NT2/D1 (cell line): ENCODE measurements around the gene TMPRSS2.
A peak's percentile ranks its signal among the peaks of the same experiment; 100 is the strongest.
"Not testable (repeated sequence)": the region's sequence is repeated elsewhere in the genome, so short reads cannot be mapped to it uniquely, and the experiment has no call there.

Source experiments
- DNase-seq: peaks from one replicate; pipeline ENCODE4 v3.0.0-alpha.2; 2011; ENCODE audit warnings: low read depth, low spot score
- H3K27me3 ChIP-seq: 2 replicates; pipeline ENCODE4 v1.6.0; 2011; ENCODE audit warnings: mild to moderate bottlenecking; ENCODE audit not compliant: insufficient read length, insufficient read depth
- H3K36me3 ChIP-seq: 2 replicates; pipeline ENCODE4 v1.6.1; 2011; ENCODE audit warnings: mild to moderate bottlenecking, low read length, mixed read lengths; ENCODE audit not compliant: insufficient read depth, insufficient read length
- H3K4me1 ChIP-seq: 2 replicates; pipeline ENCODE4 v1.5.1; 2011; ENCODE audit not compliant: insufficient read depth, insufficient read length
- H3K4me3 ChIP-seq: 2 replicates; pipeline ENCODE4 v1.5.1; 2011; ENCODE audit warnings: low read depth; ENCODE audit not compliant: insufficient read length
- H3K9ac ChIP-seq: 2 replicates; pipeline ENCODE4 v1.6.0; 2011; ENCODE audit warnings: low read depth; ENCODE audit not compliant: insufficient read length
- H3K9me3 ChIP-seq: 2 replicates; pipeline ENCODE4 v1.5.1; 2011; ENCODE audit warnings: mild to moderate bottlenecking, low read length; ENCODE audit not compliant: insufficient read depth
- SUZ12 ChIP-seq: IDR thresholded peaks from 2 replicates; pipeline ENCODE4 v1.6.1; 2011; ENCODE audit not compliant: insufficient read length, insufficient read depth; ENCODE audit errors: extremely low read depth
- YY1 ChIP-seq: IDR thresholded peaks from 2 replicates; pipeline ENCODE4 v1.6.1; 2011; ENCODE audit not compliant: insufficient read length, insufficient read depth
- ZNF274 ChIP-seq: IDR thresholded peaks from 2 replicates; pipeline ENCODE4 v1.6.1; 2011; ENCODE audit warnings: mild to moderate bottlenecking, low read depth, low read length

The TMPRSS2 gene

DNA sequence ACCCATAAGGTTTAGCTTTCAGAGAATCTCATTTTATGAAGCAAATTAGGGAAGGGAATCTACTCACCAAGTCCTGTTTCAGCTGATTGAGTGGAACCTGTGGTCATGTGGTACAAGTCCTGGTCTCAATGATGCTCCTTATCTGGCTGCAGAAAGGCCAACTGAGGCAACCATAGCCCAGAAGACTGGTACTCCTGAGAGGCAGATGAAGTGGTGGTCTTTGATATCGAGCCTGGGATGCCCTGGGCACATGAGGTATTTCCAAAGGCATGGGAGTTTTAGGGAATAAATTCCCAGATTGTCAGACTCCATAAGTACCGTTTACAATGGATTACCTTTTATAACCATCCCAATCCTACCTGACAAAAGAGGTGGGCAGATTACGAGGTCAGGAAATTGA is 78.7 kb downstream of the TMPRSS2 start:
- no peak for TF ChIP-seq SUZ12
- no peak for TF ChIP-seq ZNF274
- TF ChIP-seq YY1 = no peak
- no peaks in the 10 kb centered on the region for H3K36me3 ChIP-seq
- H3K9ac ChIP-seq = no peak overlapping the region
- H3K9me3 ChIP-seq = no peaks in the 10 kb centered on the region
- peaks cover 52% of the 10 kb centered on the region for H3K27me3 ChIP-seq
- H3K4me1 ChIP-seq = peaks cover 7% of the 10 kb centered on the region
- DNase-seq = no peak
- no peak overlapping the region for H3K4me3 ChIP-seq

DNA sequence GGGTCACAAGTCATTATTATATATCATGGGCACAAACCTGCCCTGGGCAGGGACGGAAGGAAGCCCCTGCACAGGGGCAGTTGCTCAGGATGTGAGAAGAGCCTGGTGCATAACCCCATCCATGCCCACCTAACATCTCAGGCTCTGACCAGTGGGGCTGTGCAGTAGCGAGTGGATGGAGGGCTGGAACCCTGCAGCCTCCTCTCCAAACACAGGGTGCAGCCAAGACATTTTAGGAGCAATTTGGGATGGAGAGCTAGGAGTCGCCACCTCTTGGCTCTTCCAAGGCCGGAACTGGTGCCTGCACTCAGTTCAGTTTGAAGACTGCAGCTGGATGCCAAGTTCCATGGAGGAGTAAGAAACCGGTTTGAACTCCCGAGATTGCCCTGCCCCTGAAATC is 79.1 kb downstream of the TMPRSS2 start:
- Histone ChIP-seq H3K4me3 (no peak overlapping the region), H3K27me3 (peaks cover 56% of the 10 kb centered on the region), H3K9me3 (no peaks in the 10 kb centered on the region)

DNA sequence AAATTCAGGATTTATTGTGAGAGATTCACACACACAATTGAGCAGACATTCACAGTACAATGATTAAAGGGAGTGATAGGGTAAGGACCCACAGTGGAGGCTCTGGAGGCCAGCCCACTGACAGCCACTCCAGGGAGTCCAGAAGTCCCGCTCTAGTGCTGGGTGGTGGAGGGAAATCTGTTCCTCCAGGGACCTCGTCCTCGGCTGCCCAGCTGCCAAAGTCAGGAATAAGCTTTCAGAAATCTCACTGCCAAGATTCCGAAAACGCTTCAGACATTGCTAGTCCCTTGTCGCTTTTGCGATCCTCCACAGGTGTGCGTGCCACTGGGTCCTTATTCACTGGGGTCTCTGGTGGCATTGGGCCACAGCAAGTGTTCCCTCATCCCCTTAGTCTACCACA is 79.6 kb downstream of the TMPRSS2 start:
- Histone ChIP-seq H3K36me3 (no peaks in the 10 kb centered on the region), H3K4me3 (no peak overlapping the region), H3K9me3 (no peaks in the 10 kb centered on the region), H3K4me1 (peaks cover 7% of the 10 kb centered on the region), H3K9ac (no peak overlapping the region), H3K27me3 (peaks cover 58% of the 10 kb centered on the region)
- TF ChIP-seq ZNF274 (no peak), SUZ12 (no peak), YY1 (no peak)
- no peak for DNase-seq

More for the DNA sequence above, 79.1 kb downstream of the TMPRSS2 start:
- Histone ChIP-seq H3K36me3 (no peaks in the 10 kb centered on the region), H3K4me1 (peaks cover 7% of the 10 kb centered on the region), H3K9ac (no peak overlapping the region)
- no peak for TF ChIP-seq YY1
- TF ChIP-seq SUZ12 = no peak
- TF ChIP-seq ZNF274 = no peak
- no peak for DNase-seq

DNA sequence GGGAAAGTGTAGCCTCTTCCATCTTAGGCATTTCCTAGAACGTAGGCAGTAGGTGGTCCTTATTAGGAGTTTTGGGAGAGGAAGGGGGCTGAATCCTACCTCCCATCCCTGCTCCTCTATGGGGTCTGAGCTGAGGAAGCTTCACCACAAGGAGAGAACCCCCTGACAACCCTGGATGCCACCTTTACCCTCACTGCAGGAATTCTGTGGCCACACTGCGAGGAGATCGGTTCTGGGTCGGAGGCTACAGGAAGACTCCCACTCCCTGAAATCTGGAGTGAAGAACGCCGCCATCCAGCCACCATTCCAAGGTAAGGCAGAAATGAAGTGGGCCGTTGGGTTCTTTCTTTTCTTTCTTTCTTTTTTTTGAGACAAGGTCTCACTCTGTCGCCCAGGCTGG is 80.4 kb downstream of the TMPRSS2 start:
- Histone ChIP-seq H3K9me3 (no peaks in the 10 kb centered on the region), H3K4me3 (no peak overlapping the region), H3K36me3 (no peaks in the 10 kb centered on the region), H3K4me1 (peaks cover 7% of the 10 kb centered on the region), H3K9ac (no peak overlapping the region), H3K27me3 (peaks cover 64% of the 10 kb centered on the region)
- no peak for TF ChIP-seq ZNF274
- TF ChIP-seq YY1 = no peak
- TF ChIP-seq SUZ12 = no peak
- DNase-seq = no peak

DNA sequence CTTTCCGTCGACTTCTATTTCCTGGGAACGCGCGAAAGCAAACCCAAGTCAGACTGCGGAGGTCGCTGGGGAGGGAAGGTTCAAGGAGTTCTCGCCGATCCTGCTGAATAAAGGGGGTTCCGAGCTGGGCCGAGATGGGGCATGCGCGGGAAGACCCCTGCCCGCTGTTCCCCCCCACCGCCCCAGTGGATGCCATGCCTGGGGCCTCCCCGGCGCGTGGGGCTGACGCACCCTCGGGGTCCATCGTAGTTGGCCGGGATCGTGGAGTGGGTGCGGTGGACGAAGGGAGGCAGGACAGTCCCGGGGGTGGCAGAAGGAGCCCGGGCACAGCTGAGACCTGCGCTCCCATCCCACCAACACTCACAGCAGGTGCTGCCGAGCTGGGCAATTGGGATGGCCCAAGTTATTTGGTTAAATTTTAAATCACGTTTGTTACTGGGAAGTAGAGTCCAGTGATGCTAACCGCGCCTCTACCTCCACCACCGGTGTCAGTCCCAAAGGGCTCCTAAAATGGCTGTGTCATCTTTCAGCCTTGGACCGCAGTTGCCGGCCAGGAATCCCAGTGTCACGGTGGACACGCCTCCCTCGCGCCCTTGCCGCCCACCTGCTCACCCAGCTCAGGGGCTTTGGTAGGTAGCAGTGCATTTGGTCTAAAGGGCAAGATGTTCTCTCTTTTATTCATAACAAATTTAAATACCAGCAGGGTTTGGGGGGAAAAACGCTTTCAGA is 81.1 kb downstream of the TMPRSS2 start:
- TF ChIP-seq ZNF274 = no peak
- no peak for TF ChIP-seq YY1
- Histone ChIP-seq H3K9ac (peak overlapping the region; percentile 43), H3K9me3 (no peaks in the 10 kb centered on the region), H3K4me1 (peaks cover 7% of the 10 kb centered on the region), H3K4me3 (peak overlapping the region; percentile 23), H3K36me3 (no peaks in the 10 kb centered on the region), H3K27me3 (peaks cover 71% of the 10 kb centered on the region)
- DNase-seq = no peak

DNA sequence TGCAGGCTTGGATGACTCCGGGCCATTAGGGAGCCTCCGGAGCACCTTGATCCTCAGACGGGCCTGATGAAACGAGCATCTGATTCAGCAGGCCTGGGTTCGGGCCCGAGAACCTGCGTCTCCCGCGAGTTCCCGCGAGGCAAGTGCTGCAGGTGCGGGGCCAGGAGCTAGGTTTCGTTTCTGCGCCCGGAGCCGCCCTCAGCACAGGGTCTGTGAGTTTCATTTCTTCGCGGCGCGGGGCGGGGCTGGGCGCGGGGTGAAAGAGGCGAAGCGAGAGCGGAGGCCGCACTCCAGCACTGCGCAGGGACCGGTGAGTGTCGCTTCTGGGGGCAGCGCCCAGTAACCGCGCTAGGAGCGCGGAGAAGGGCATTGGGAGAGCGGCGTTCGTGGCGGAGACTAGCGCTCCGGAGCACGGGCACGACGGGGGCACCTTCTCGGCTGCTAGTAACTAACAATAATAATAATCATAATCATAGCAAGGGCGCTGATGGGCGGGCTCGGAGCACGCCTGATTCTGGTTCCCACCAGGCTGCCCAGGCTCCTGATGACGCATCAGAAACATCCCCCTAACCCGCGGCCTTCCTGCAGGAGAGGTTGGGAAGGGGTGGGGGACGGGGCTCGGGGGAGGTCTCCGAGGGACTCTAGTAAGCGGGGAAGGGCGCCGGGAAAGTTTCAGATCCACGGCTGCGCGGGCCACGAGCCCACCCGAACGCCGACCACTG is 81.8 kb downstream of the TMPRSS2 start, which contains the start of gene MX1:
Gene MX1, plus strand, starts transcription at position 286 of the 722 bp plus-strand sequence. CDS start 5,832 bp downstream, outside the sequence.
- Histone ChIP-seq H3K4me3 (peak within 1 kb of the TSS; percentile 54), H3K4me1 (peaks cover 7% of the 10 kb centered on the region), H3K27me3 (peaks cover 75% of the 10 kb centered on the region), H3K9ac (peak within 1 kb of the TSS; percentile 73), H3K36me3 (no peaks in the 10 kb centered on the region), H3K9me3 (no peaks in the 10 kb centered on the region)
- no peak for DNase-seq
- no peak for TF ChIP-seq SUZ12
- TF ChIP-seq ZNF274 = no peak
- no peak for TF ChIP-seq YY1

DNA sequence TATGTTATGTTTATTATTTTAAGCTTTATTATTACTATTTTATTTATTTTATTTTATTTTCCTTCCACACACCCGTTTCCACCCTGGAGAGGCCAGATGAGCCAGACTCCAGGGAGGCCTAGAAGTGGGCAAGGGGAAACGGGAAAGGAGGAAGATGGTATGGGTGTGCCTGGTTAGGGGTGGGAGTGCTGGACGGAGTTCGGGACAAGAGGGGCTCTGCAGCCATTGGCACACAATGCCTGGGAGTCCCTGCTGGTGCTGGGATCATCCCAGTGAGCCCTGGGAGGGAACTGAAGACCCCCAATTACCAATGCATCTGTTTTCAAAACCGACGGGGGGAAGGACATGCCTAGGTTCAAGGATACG is 82.4 kb downstream of the TMPRSS2 start:
- Histone ChIP-seq H3K4me1 (peaks cover 8% of the 10 kb centered on the region), H3K9ac (peak overlapping the region; percentile 73), H3K9me3 (no peaks in the 10 kb centered on the region), H3K4me3 (peak overlapping the region; percentile 54), H3K36me3 (no peaks in the 10 kb centered on the region), H3K27me3 (peaks cover 77% of the 10 kb centered on the region)
- TF ChIP-seq YY1 (no peak), ZNF274 (no peak), SUZ12 (no peak)
- no peak for DNase-seq

DNA sequence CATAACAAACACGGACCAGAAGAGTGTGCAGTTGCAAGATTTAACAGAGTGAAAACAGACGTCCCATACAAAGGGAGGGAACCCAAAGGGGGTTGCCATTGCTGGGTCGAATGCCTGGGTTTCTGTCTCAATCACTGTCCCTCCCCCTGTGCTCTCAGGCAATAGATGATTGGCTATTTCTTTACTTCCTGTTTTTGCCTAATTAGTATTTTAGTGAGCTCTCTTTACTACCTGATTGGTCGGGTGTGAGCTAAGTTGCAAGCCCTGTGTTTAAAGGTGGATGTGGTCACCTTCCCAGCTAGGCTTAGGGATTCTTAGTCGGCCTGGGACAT is 84.7 kb downstream of the TMPRSS2 start:
- not testable (repeated sequence) for H3K9ac ChIP-seq, DNase-seq, H3K36me3 ChIP-seq, H3K4me3 ChIP-seq, H3K9me3 ChIP-seq, H3K4me1 ChIP-seq
- H3K27me3 ChIP-seq = peaks cover 74% of the 10 kb centered on the region
